ENCODE results near the gene LHFPL3.
A peak's percentile ranks its signal among the peaks of the same experiment; 100 is the strongest.

LHFPL3 gene

GRCh38 chr7:104604706-104605105 is 276.3 kb downstream of the LHFPL3 start:
- TF ChIP-seq ZBTB7A (IDR thresholded peaks at IDR 0.05; ENCODE audit: low read depth) (no peak), EGR1 (IDR thresholded peaks at IDR 0.05) (no peak), REST (IDR thresholded peaks at IDR 0.05; ENCODE audit: low read depth) (no peak), TEAD4 (IDR thresholded peaks at IDR 0.05) (no peak), YY1 (IDR thresholded peaks at IDR 0.05; ENCODE audit: low read depth) (no peak), RAD21 (IDR thresholded peaks at IDR 0.05; ENCODE audit: low read depth) (no peak), CEBPB (IDR thresholded peaks at IDR 0.05) (no peak), NFIC (IDR thresholded peaks at IDR 0.05) (no peak), TCF12 (IDR thresholded peaks at IDR 0.05; ENCODE audit: low read depth) (no peak), FOXM1 (IDR thresholded peaks at IDR 0.05; ENCODE audit: borderline replicate concordance, low read depth) (no peak)

GRCh38 chr7:104621321-104621720 is 292.9 kb downstream of the LHFPL3 start:
- no peak for TF ChIP-seq TAF1 (IDR thresholded peaks at IDR 0.05; ENCODE audit: low read depth)
- no peak for TF ChIP-seq TCF12 (IDR thresholded peaks at IDR 0.05; ENCODE audit: low read depth)
- TF ChIP-seq MAX (IDR thresholded peaks at IDR 0.05) = no peak

GRCh38 chr7:104625956-104626355 is 297.6 kb downstream of the LHFPL3 start:
- TF ChIP-seq FOXM1 (IDR thresholded peaks at IDR 0.05; ENCODE audit: borderline replicate concordance, low read depth) = no peak
- TF ChIP-seq TCF12 (IDR thresholded peaks at IDR 0.05; ENCODE audit: low read depth) = no peak
- TF ChIP-seq USF1 (IDR thresholded peaks at IDR 0.05) = no peak
- TF ChIP-seq YY1 (IDR thresholded peaks at IDR 0.05; ENCODE audit: low read depth) = no peak
- TF ChIP-seq REST (IDR thresholded peaks at IDR 0.05; ENCODE audit: low read depth) = no peak
- no peak for TF ChIP-seq TEAD4 (IDR thresholded peaks at IDR 0.05)
- no peak for TF ChIP-seq TAF1 (IDR thresholded peaks at IDR 0.05; ENCODE audit: low read depth)
- TF ChIP-seq CEBPB (IDR thresholded peaks at IDR 0.05) = no peak
- TF ChIP-seq EGR1 (IDR thresholded peaks at IDR 0.05) = no peak
- TF ChIP-seq CREB1 (IDR thresholded peaks at IDR 0.05; ENCODE audit: low read depth) = no peak
- no peak for TF ChIP-seq RAD21 (IDR thresholded peaks at IDR 0.05; ENCODE audit: low read depth)
- no peak for TF ChIP-seq NFIC (IDR thresholded peaks at IDR 0.05)
- no peak for TF ChIP-seq ZBTB7A (IDR thresholded peaks at IDR 0.05; ENCODE audit: low read depth)
- TF ChIP-seq MAX (IDR thresholded peaks at IDR 0.05) = no peak
- no peak for TF ChIP-seq EP300 (IDR thresholded peaks at IDR 0.05; ENCODE audit: borderline replicate concordance)

GRCh38 chr7:104627516-104627915 is 299.1 kb downstream of the LHFPL3 start:
- TF ChIP-seq TEAD4 (IDR thresholded peaks at IDR 0.05) (no peak), ZBTB7A (IDR thresholded peaks at IDR 0.05; ENCODE audit: low read depth) (no peak), CEBPB (IDR thresholded peaks at IDR 0.05) (no peak), REST (IDR thresholded peaks at IDR 0.05; ENCODE audit: low read depth) (peak; percentile 91)

- no peak for TF ChIP-seq TCF12 (IDR thresholded peaks at IDR 0.05; ENCODE audit: low read depth)
- TF ChIP-seq MAX (IDR thresholded peaks at IDR 0.05) = no peak
- no peak for TF ChIP-seq YY1 (IDR thresholded peaks at IDR 0.05; ENCODE audit: low read depth)
- TF ChIP-seq FOXM1 (IDR thresholded peaks at IDR 0.05; ENCODE audit: borderline replicate concordance, low read depth) = no peak
- TF ChIP-seq EP300 (IDR thresholded peaks at IDR 0.05; ENCODE audit: borderline replicate concordance) = no peak
- TF ChIP-seq RAD21 (IDR thresholded peaks at IDR 0.05; ENCODE audit: low read depth) = no peak
- TF ChIP-seq TAF1 (IDR thresholded peaks at IDR 0.05; ENCODE audit: low read depth) = no peak
- TF ChIP-seq REST (IDR thresholded peaks at IDR 0.05; ENCODE audit: low read depth) = no peak
- TF ChIP-seq USF1 (IDR thresholded peaks at IDR 0.05) = no peak
- TF ChIP-seq NFIC (IDR thresholded peaks at IDR 0.05) = no peak
- no peak for TF ChIP-seq ZBTB7A (IDR thresholded peaks at IDR 0.05; ENCODE audit: low read depth)
- TF ChIP-seq CREB1 (IDR thresholded peaks at IDR 0.05; ENCODE audit: low read depth) = no peak
Measured at GRCh38 chr7:104628017-104628416, 299.6 kb downstream of the LHFPL3 start.

Measured in Ishikawa (cell line).